Activated T-cell treated with anti-CD3 and anti-CD28 coated beads, Interleukin-2, amount 50 U/mL, for 4 hours (primary cell): ENCODE measurements around the gene TAS2R13. TPM values are rescaled to one million over a fixed set of nuclear protein-coding genes. Genes with fewer than 3 reads are reported as not detected.

Experiments used
- ATAC-seq, 2 donors: fragments of 200-7000 bp; cut with Tn5 transposase; one replicate each; pipeline ENCODE4 v1.10.0; 2021
- DNase-seq: peaks from one replicate; pipeline ENCODE4 v3.0.0-alpha.2; 2020
- H3K27me3 Mint-ChIP-seq: one replicate; pipeline ENCODE4 v1.8.0; 2021; ENCODE audit warnings: low read depth, mixed read lengths
- H3K36me3 Mint-ChIP-seq: one replicate; pipeline ENCODE4 v1.8.0; 2022; ENCODE audit warnings: mixed read lengths; ENCODE audit not compliant: insufficient read depth
- H3K4me1 Mint-ChIP-seq: one replicate; pipeline ENCODE4 v1.8.0; 2021; ENCODE audit warnings: low read depth, mixed read lengths
- H3K4me3 Mint-ChIP-seq: one replicate; pipeline ENCODE4 v1.8.0; 2021; ENCODE audit warnings: mild to moderate bottlenecking, moderate library complexity, mixed read lengths
- H3K9me3 Mint-ChIP-seq: one replicate; pipeline ENCODE4 v1.8.0; 2021; ENCODE audit warnings: mixed read lengths
- total RNA-seq, 3 donors: library from RNA; stranded (reverse); gene quantifications; one replicate each; pipeline ENCODE4 v1.2.1, GENCODE V29; 2021

The TAS2R13 gene, protein sequence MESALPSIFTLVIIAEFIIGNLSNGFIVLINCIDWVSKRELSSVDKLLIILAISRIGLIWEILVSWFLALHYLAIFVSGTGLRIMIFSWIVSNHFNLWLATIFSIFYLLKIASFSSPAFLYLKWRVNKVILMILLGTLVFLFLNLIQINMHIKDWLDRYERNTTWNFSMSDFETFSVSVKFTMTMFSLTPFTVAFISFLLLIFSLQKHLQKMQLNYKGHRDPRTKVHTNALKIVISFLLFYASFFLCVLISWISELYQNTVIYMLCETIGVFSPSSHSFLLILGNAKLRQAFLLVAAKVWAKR
- under 1 TPM; 0.19 to 0.26 (median 0.23) TPM for total RNA-seq

DNA sequence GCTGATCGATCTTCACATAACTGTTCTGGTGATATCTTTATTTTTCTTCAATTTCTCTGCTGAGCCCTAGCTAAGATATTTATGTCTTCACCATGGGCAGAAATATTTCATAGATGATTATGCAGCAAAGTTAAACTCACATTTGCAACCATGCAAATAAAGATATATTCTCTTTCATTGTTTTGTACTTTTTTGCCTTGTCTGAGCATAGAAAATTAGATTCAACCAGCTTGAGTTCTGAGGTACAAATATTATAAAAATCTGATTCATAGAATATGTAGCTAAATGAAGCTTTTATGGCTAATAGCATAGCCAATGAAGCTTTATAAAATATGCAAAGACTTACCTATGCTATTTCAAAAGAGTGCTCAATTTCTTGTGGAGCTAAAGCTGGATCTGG is at the start of gene TAS2R13:
Gene TAS2R13, minus strand, starts transcription at position 101 of the 400 bp plus-strand sequence. CDS start 264 bp downstream, outside the sequence.
- DNase-seq: no peak
- Mint-ChIP-seq H3K4me1 (no peaks in the 10 kb centered on the region), H3K9me3 (peaks cover 13% of the 10 kb centered on the region), H3K4me3 (no peak within 1 kb of the TSS), H3K27me3 (no peaks in the 10 kb centered on the region), H3K36me3 (peaks cover 26% of the 10 kb centered on the region)
- no peak for ATAC-seq

DNA sequence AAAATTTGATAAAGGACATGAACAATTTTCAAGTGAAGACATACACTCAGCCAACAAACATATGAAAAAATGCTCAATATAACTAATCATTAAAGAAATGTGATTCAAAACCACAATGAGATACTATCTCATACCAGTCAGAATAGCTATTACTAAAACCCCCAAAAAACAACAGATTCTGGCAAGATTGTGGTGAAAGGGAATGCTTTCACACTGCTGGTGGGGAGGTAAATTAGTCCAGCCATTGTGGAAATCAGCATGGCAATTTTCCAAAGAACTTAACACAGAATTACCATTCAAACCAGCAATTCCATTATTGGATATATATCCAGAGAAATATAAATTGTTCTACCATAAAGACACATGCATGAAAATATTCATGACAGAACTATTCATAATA is 48.4 kb upstream of the TAS2R13 start:
- Mint-ChIP-seq H3K27me3 (no peaks in the 10 kb centered on the region), H3K9me3 (no peaks in the 10 kb centered on the region), H3K36me3 (peaks cover 37% of the 10 kb centered on the region), H3K4me1 (peaks cover 35% of the 10 kb centered on the region), H3K4me3 (no peak overlapping the region)
- no peak for ATAC-seq
- no peak for DNase-seq

DNA sequence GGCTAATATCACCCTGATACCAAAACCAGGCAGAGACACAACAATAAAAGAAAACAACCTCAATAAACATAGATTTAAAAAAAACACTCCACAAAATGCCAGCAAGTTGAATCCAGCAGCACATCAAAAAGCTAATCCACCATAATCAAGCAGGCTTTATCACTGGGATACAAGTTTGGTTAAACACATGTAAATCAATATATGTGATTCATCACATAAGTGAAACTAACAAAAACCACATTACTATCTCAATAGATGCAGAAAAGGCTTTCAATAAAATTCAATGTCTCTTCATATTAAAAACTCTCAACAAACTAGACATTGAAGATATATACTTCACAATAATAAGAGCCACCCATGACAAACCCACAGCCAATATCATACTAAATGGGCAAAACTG is 46.7 kb upstream of the TAS2R13 start:
- Mint-ChIP-seq H3K9me3 (peaks cover 1% of the 10 kb centered on the region), H3K4me1 (peaks cover 27% of the 10 kb centered on the region), H3K4me3 (no peak overlapping the region), H3K36me3 (peaks cover 36% of the 10 kb centered on the region), H3K27me3 (no peaks in the 10 kb centered on the region)
- DNase-seq (no peak), ATAC-seq (no peak)

DNA sequence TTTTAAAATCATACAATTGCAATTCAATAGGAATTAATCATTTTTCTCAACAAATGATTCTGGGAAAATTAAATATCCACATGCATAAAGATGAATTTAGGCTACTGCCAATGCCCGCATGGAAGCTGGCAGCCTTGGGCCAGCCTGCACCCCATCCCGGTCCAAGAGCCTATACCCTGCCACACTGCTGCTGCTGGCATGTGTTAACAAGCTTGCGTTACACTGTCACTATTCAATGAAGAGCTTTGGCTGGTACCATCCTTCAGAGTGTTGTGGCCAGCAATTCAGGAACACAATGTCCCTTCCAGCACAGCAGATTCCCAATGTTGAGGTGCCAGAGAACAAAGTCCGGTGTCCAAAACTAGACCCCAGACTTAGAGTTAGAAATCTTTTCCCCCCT is 43.3 kb upstream of the TAS2R13 start:
- Mint-ChIP-seq H3K27me3 (no peaks in the 10 kb centered on the region), H3K9me3 (peaks cover 14% of the 10 kb centered on the region), H3K36me3 (peaks cover 33% of the 10 kb centered on the region), H3K4me3 (no peak overlapping the region), H3K4me1 (peaks cover 11% of the 10 kb centered on the region)
- ATAC-seq: no peak
- no peak for DNase-seq

DNA sequence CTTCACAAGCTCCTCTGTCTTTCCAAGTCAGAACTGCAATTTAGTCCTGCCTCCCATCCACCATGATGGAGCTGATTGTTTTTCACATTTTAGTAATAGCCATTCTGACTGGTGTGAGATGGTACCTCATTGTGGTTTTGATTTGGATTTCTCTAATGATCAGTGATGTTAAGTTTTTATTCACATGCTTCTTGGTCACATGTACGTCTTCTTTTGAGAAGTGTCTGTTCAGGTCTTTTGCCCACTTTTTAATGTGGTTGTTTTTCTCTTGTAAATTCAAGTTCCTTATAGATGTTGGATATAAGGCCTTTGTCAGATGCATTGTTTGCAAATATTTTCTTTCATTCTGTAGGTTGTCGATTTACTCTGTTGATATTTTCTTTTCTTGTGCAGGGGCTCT is 33.8 kb upstream of the TAS2R13 start:
- H3K4me3 Mint-ChIP-seq: no peak overlapping the region
- peaks cover 10% of the 10 kb centered on the region for H3K36me3 Mint-ChIP-seq
- H3K9me3 Mint-ChIP-seq: peaks cover 20% of the 10 kb centered on the region
- DNase-seq (no peak), ATAC-seq (no peak)
- H3K27me3 Mint-ChIP-seq: no peaks in the 10 kb centered on the region
- no peaks in the 10 kb centered on the region for H3K4me1 Mint-ChIP-seq

DNA sequence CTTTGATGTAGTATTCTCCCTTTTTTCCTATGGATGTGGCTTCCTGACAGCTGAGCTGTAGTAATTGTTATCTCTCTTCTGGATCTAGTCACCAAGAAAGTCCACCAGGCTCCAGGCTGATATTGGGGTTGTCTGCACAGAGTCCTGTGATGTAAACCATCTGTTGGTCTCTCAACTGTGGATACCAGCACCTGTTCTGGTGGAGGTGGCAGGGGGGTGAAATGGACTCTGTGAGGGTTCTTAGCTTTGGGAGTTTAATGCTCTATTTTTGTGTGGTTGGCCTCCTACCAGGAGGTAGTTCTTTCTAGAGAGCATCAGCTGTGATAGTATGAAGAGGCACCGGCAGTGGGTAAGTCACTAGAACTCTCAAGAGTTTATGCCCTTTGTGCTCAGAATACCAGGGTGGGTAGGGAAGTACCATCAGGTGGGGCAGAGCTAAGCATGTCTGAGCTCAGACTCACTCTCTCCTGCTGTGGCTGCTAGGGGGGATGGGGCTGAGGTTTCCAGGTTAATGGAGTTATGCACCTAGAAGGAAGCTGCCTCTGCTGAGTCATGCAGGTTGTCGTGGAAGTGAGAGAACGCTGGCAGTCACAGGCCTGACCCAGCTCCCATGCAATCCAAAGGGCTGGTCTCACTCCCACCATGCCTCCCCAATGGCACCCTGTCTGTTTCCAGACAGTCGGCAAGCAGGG is 32.7 kb upstream of the TAS2R13 start:
- no peak overlapping the region for H3K4me3 Mint-ChIP-seq
- ATAC-seq (no peak), DNase-seq (no peak)
- peaks cover 10% of the 10 kb centered on the region for H3K36me3 Mint-ChIP-seq
- peaks cover 9% of the 10 kb centered on the region for H3K9me3 Mint-ChIP-seq
- no peaks in the 10 kb centered on the region for H3K4me1 Mint-ChIP-seq
- H3K27me3 Mint-ChIP-seq: no peaks in the 10 kb centered on the region

DNA sequence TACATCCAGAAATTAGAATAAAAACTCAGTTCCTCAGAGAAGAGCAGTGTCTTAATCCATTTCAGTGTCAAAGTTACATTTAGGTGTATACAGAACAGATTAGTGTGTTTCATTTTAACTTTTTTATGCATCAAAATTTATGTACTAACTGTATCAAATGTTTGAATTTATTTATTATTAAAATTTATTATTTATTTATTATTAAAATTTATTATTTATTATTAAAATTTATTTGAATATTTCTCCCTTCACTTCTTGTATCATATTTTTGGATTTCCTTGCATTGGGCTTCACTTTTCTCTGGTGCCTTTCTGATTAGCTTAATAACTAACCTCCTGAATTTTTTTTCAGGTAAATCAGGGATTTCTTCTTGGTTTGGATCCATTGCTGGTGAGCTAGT is 32.0 kb upstream of the TAS2R13 start:
- Mint-ChIP-seq H3K36me3 (peaks cover 6% of the 10 kb centered on the region), H3K9me3 (peaks cover 4% of the 10 kb centered on the region), H3K27me3 (no peaks in the 10 kb centered on the region), H3K4me1 (no peaks in the 10 kb centered on the region), H3K4me3 (no peak overlapping the region)
- no peak for ATAC-seq
- DNase-seq: no peak

DNA sequence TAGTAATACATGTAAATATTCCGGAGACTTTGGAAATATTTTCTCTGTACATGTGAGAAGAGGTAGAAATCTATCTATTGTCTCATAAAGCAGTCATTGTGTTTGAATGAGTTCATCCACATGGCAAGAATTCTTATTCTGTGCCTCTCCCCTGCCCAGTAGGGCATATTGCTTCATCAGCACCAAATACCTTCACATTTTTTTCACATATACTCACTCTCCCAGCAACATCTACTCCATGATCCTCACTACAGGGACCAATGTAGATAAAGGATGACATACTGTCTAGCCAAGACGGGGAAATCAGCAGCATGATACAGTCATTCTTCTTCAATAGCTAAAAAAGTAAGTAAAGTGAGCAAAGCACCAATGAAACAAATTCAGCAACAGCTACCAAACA is 31.0 kb upstream of the TAS2R13 start:
- Mint-ChIP-seq H3K27me3 (no peaks in the 10 kb centered on the region), H3K4me3 (no peak overlapping the region), H3K9me3 (peaks cover 4% of the 10 kb centered on the region), H3K4me1 (no peaks in the 10 kb centered on the region), H3K36me3 (peaks cover 6% of the 10 kb centered on the region)
- ATAC-seq: no peak
- no peak for DNase-seq

DNA sequence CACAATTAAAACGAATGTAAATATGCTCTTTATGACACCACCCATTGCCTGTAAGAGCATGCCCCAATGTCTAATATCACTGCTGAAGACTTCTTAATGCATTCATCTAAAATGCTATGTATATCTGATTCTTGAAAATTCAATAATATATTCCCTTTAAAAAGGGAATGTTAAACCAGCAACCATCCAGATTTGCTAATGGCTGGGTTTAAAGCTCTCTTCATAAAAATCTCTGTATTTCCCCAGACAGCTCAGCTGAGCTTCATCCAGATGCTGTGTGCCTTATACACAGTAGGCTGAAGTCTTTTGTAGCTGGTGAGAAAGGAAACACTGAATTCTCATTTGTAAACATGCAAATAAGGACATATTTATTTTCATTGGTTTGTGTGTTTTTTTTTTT is 29.8 kb upstream of the TAS2R13 start, which contains the start of gene TAS2R14:
Gene TAS2R14, minus strand, starts transcription at position 101 of the 400 bp plus-strand sequence. Its CDS starts 56 bp downstream, at position 45.
- no peak for DNase-seq
- no peak for ATAC-seq
- no peaks in the 10 kb centered on the region for H3K27me3 Mint-ChIP-seq
- peaks cover 4% of the 10 kb centered on the region for H3K36me3 Mint-ChIP-seq
- H3K4me1 Mint-ChIP-seq: no peaks in the 10 kb centered on the region
- no peak within 1 kb of the TSS for H3K4me3 Mint-ChIP-seq
- H3K9me3 Mint-ChIP-seq: no peaks in the 10 kb centered on the region

DNA sequence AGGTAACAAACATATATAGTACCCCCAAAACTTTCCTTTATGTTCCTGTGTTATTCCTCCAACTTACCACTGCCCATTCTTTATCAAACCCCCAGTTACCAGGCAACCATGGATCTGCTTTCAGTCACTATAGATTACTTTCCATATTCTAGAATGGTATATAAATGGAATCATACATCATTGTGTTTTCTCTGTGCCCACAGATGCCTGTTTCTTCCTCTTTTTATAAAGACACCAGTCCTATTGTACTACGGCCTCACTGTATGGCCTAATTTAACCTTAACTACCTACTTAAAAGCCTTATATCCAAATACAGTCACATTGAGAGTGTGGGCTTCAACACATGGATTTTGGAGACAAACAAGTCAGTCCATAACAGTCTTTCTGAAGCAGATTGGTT is 27.1 kb upstream of the TAS2R13 start:
- Mint-ChIP-seq H3K27me3 (no peaks in the 10 kb centered on the region), H3K36me3 (peaks cover 3% of the 10 kb centered on the region), H3K4me3 (no peak overlapping the region), H3K9me3 (no peaks in the 10 kb centered on the region), H3K4me1 (no peaks in the 10 kb centered on the region)
- no peak for ATAC-seq
- no peak for DNase-seq

DNA sequence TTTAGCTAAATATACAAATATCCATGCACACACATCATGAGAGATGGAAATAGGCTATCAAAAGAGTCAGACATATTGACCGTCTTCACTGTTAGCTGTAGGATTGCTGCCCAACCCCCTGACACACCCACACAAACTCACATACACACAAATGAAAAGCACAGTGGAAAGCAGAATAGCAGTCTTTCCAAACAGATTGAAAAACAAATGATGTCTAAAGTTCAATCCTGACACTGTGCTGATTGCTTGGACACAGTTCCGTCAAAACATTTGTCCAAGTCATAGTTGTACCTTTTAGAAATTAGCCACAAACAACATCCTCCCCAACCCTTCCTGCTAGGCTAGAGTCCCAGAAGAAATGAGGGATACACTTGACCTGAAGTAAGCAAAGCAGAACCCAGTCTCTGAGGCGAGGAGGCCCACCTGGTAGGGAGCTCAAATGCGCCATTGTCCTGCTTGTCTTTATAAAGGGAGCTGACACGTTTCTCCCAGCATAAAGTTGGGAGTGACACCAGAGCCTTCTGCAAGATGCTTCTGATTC is 19.5 kb upstream of the TAS2R13 start, which contains the start of gene PRH2:
Gene PRH2, plus strand, starts transcription at position 491 of the 541 bp plus-strand sequence. Its CDS starts 38 bp downstream, at position 529.
- no peak for DNase-seq
- H3K4me1 Mint-ChIP-seq: no peaks in the 10 kb centered on the region

DNA sequence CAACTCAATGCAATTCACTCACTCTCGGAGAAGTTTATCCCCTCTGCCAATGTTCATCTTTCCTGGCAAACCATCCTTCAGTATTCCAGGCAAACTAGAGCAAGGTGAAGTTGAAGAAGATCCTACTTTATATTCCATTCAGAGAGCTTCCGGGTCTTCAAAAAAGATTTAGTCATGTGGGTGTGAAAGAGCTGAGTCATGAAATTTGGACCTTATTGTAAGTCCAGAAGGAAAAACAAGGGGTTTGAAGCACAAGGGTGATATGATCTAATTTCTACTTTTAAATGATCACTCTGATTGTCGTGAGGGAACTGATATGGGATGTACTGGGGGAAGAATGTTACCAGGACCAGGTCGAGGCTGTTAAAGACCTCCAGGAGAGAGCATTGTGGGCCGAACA is 16.9 kb upstream of the TAS2R13 start:
- Mint-ChIP-seq H3K4me3 (no peak overlapping the region), H3K9me3 (no peaks in the 10 kb centered on the region), H3K4me1 (no peaks in the 10 kb centered on the region), H3K36me3 (peaks cover 18% of the 10 kb centered on the region), H3K27me3 (no peaks in the 10 kb centered on the region)
- no peak for ATAC-seq
- no peak for DNase-seq

More for the DNA sequence above, 19.5 kb upstream of the TAS2R13 start, which contains the start of gene PRH2:
- no peak for ATAC-seq
- Mint-ChIP-seq H3K36me3 (peaks cover 20% of the 10 kb centered on the region), H3K4me3 (no peak within 1 kb of the TSS), H3K9me3 (no peaks in the 10 kb centered on the region), H3K27me3 (no peaks in the 10 kb centered on the region)

DNA sequence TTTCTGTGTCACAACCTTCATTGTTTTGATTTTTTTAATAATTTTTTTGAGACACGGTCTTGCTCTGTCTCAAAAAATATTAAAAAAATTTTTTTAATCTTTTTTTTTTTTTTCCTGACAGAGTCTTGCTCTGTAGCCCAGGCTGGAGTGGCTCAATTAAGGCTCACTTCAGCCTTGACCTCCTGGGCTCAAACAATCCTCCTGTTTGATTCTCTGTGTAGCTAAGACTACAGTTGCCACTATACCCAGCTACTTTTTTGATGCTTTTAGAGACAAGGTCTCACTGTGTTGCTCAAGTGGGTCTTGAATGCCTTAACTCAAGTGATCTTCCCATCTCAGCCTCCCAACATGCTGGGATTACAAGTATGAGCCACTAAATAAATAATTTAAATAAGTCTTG is 10.4 kb upstream of the TAS2R13 start:
- DNase-seq (no peak), ATAC-seq (no peak)
- no peaks in the 10 kb centered on the region for H3K27me3 Mint-ChIP-seq
- H3K36me3 Mint-ChIP-seq: peaks cover 3% of the 10 kb centered on the region
- H3K4me1 Mint-ChIP-seq: no peaks in the 10 kb centered on the region
- H3K4me3 Mint-ChIP-seq: no peak overlapping the region
- no peaks in the 10 kb centered on the region for H3K9me3 Mint-ChIP-seq

DNA sequence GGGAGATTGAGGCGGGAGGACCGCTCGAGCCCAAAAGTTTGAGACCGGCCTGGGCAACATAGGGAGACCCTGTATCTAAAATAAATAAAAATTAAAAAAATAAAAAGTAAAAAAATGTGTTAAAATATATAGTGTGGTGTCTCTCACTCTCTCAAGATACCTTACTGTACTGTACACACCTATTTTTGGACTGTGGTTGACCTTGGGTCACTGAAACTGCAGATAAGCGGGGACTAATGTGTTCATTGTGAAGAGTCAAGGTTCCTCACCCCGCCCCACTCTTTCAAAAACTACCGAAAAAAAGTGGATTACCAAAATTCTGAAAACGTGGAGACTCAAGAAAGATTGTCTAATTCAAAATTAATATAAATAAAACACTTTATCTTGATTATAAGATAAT is 1.0 kb upstream of the TAS2R13 start:
- Mint-ChIP-seq H3K36me3 (peaks cover 19% of the 10 kb centered on the region), H3K9me3 (peaks cover 5% of the 10 kb centered on the region), H3K4me1 (no peaks in the 10 kb centered on the region), H3K27me3 (no peaks in the 10 kb centered on the region), H3K4me3 (no peak overlapping the region)
- ATAC-seq (no peak), DNase-seq (no peak)

DNA sequence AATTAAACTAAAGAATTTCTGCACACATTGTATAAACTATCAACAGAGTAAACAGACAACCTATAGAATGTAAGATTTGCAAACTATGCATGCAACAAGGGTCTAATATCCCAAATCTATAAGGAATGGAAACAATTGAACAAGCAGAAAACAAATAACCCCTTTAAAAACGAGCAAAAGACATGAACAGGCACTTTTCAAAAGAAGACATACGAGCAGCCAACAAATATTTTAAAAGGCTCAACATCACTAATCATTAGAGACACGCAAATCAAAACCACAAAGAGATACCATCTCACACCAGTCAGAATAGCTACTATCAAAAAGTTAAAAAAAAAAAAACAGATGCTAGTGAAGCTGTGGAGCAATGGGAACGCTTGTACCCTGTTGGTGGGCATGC is 4.7 kb downstream of the TAS2R13 start:
- ATAC-seq (no peak), DNase-seq (no peak)
- no peaks in the 10 kb centered on the region for H3K27me3 Mint-ChIP-seq
- peaks cover 36% of the 10 kb centered on the region for H3K9me3 Mint-ChIP-seq
- no peak overlapping the region for H3K4me3 Mint-ChIP-seq
- H3K4me1 Mint-ChIP-seq: no peaks in the 10 kb centered on the region
- peaks cover 36% of the 10 kb centered on the region for H3K36me3 Mint-ChIP-seq
